HL-60 (cell line): Measurements from ENCODE around the gene DNAAF8.

Source experiments
- POLR2AphosphoS5 ChIP-seq: IDR thresholded peaks from 2 replicates; pipeline ENCODE4 v1.6.1; 2012; ENCODE audit warnings: low read depth
- TF ChIP-seq, protein P1 (sequence below): IDR thresholded peaks from one replicate; pipeline ENCODE4 v1.5.1; 2011; ENCODE audit warnings: low read length, control low read depth, inconsistent platforms; ENCODE audit not compliant: insufficient read depth
- TF ChIP-seq, protein P2 (sequence below): IDR thresholded peaks from 2 replicates; pipeline ENCODE4 v1.6.1; 2012; ENCODE audit warnings: low read depth; ENCODE audit not compliant: insufficient replicate concordance

DNA sequence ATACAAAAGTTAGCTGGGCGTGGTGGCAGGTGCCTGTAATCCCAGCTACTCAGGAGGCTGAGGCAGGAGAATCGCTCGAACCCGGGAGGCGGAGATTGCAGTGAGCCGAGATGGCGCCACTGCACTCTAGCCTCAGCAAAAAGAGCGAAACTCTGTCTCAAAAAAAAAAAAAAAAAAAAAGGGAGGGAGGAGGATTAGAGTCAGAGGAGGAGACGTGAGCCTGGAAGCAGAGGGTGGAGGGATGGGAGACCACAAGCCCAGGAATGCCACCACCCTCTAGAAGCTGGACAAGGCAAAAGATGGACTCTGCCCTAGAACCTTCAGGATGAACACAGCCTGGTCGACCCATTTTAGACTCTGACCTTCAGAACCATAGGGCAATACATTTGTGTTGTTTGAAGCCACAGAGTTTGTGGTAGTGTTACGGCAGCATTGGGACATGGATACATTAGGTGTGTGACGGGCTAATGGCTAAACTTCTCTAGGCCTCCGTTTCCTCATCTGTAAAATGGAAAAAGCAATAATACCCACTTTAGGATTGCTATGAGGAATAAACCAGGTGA lies 58.7 kb downstream of the DNAAF8 start:
- TF ChIP-seq, protein P1, sequence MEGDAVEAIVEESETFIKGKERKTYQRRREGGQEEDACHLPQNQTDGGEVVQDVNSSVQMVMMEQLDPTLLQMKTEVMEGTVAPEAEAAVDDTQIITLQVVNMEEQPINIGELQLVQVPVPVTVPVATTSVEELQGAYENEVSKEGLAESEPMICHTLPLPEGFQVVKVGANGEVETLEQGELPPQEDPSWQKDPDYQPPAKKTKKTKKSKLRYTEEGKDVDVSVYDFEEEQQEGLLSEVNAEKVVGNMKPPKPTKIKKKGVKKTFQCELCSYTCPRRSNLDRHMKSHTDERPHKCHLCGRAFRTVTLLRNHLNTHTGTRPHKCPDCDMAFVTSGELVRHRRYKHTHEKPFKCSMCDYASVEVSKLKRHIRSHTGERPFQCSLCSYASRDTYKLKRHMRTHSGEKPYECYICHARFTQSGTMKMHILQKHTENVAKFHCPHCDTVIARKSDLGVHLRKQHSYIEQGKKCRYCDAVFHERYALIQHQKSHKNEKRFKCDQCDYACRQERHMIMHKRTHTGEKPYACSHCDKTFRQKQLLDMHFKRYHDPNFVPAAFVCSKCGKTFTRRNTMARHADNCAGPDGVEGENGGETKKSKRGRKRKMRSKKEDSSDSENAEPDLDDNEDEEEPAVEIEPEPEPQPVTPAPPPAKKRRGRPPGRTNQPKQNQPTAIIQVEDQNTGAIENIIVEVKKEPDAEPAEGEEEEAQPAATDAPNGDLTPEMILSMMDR = no peak
- no peak for TF ChIP-seq POLR2AphosphoS5
- TF ChIP-seq, protein P2, sequence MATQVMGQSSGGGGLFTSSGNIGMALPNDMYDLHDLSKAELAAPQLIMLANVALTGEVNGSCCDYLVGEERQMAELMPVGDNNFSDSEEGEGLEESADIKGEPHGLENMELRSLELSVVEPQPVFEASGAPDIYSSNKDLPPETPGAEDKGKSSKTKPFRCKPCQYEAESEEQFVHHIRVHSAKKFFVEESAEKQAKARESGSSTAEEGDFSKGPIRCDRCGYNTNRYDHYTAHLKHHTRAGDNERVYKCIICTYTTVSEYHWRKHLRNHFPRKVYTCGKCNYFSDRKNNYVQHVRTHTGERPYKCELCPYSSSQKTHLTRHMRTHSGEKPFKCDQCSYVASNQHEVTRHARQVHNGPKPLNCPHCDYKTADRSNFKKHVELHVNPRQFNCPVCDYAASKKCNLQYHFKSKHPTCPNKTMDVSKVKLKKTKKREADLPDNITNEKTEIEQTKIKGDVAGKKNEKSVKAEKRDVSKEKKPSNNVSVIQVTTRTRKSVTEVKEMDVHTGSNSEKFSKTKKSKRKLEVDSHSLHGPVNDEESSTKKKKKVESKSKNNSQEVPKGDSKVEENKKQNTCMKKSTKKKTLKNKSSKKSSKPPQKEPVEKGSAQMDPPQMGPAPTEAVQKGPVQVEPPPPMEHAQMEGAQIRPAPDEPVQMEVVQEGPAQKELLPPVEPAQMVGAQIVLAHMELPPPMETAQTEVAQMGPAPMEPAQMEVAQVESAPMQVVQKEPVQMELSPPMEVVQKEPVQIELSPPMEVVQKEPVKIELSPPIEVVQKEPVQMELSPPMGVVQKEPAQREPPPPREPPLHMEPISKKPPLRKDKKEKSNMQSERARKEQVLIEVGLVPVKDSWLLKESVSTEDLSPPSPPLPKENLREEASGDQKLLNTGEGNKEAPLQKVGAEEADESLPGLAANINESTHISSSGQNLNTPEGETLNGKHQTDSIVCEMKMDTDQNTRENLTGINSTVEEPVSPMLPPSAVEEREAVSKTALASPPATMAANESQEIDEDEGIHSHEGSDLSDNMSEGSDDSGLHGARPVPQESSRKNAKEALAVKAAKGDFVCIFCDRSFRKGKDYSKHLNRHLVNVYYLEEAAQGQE = no peak
